Panc1 (cell line): ENCODE data around the gene TRMT44. TPM values are rescaled to one million over a fixed set of nuclear protein-coding genes. Genes with fewer than 3 reads are reported as not detected.

ENCODE experiments used
- ATAC-seq: fragments of 200-7000 bp; cut with Tn5 transposase; 2 replicates; pipeline ENCODE4 v1.9.1; 2020; ENCODE audit warnings: mild to moderate bottlenecking, moderate library complexity
- BruUV-seq: library from RNA; stranded (reverse); fragments of 400-500 nt; replicated peaks from 2 replicates; lab custom pipeline; 2021; lab: Mats Ljungman, UMichigan
- CTCF ChIA-PET: fragments of 300-600 bp; sonication (Branson Sonifier 250); formaldehyde crosslinking; loops from one replicate; lab custom pipeline; 2022; ENCODE audit warnings: antibody characterized with exemption; lab: Charles Lee
- POLR2A ChIA-PET: fragments of 300-600 bp; sonication (Branson Sonifier 250); formaldehyde crosslinking; loops from one replicate; lab custom pipeline; 2022; ENCODE audit warnings: antibody characterized with exemption; lab: Charles Lee
- DNase-seq: peaks from one replicate; pipeline ENCODE4 v3.0.0-alpha.2; 2010; ENCODE audit warnings: low read depth, low spot score
- H3K27ac ChIP-seq: 2 replicates; pipeline ENCODE4 v1.5.1; 2011; ENCODE audit warnings: mild to moderate bottlenecking, low read length, inconsistent platforms
- H3K27me3 ChIP-seq: fragments of 200-500 bp; sonication (Bioruptor generic); 2 replicates; pipeline ENCODE4 v1.6.0; 2014; ENCODE audit warnings: low read length, inconsistent platforms; ENCODE audit not compliant: control insufficient read depth, insufficient read depth
- H3K36me3 ChIP-seq: fragments of 200-500 bp; sonication (Bioruptor generic); 2 replicates; pipeline ENCODE4 v1.5.1; 2014; ENCODE audit warnings: inconsistent platforms, mild to moderate bottlenecking, low read length, moderate library complexity; ENCODE audit not compliant: control insufficient read depth, insufficient read depth
- H3K4me1 ChIP-seq: 2 replicates; pipeline ENCODE4 v1.5.1; 2011; ENCODE audit warnings: inconsistent platforms, mild to moderate bottlenecking, low read length, moderate library complexity; ENCODE audit not compliant: control insufficient read depth, insufficient read depth
- H3K4me3 ChIP-seq, 2 experiments: 2 replicates each; pipeline ENCODE4 v1.5.1; 2011 to 2012; ENCODE audit warnings: low read depth in 2 of 2, low read length in 2 of 2, mild to moderate bottlenecking in 2 of 2, inconsistent platforms in 1 of 2, moderate library complexity in 1 of 2
- H3K9me3 ChIP-seq: fragments of 200-500 bp; sonication (Bioruptor generic); 2 replicates; pipeline ENCODE4 v1.5.1; 2014; ENCODE audit warnings: low read depth, mild to moderate bottlenecking, inconsistent platforms, low read length, moderate library complexity; ENCODE audit not compliant: control insufficient read depth, insufficient read depth
- CTCF ChIP-seq: fragments of 450-650 bp; IDR thresholded peaks from 2 replicates; pipeline ENCODE4 v1.5.1; 2017; ENCODE audit warnings: mild to moderate bottlenecking
- POLR2AphosphoS5 ChIP-seq: IDR thresholded peaks from 2 replicates; pipeline ENCODE4 v1.6.1; 2012; ENCODE audit warnings: mild to moderate bottlenecking, low read depth, low read length, moderate library complexity
- SIN3A ChIP-seq: IDR thresholded peaks from 2 replicates; pipeline ENCODE4 v1.6.1; 2012; ENCODE audit warnings: low read depth, mild to moderate bottlenecking, low read length, moderate library complexity, borderline replicate concordance; ENCODE audit not compliant: insufficient read depth
- TCF7L2 ChIP-seq: IDR thresholded peaks from 2 replicates; pipeline ENCODE4 v1.6.1; 2011; ENCODE audit warnings: mild to moderate bottlenecking, low read depth, low read length, inconsistent platforms
- in situ Hi-C: cut with HindIII; loops from 2 replicates; pipeline ENCODE4 v1.10.0; 2016; ENCODE audit warnings: low sequenced_read_pairs, low pct_unique_long_range_greater_than_20kb
- intact Hi-C: fragments of 100-400 bp; cut with micrococcal nuclease; formaldehyde crosslinking; loops from one replicate; pipeline ENCODE4 v1.10.0; 2022; ENCODE audit not compliant: unreplicated experiment
- total RNA-seq: library from RNA; stranded (reverse); gene quantifications from one replicate; pipeline ENCODE4 v1.2.1, GENCODE V29; 2021; ENCODE audit not compliant: unreplicated experiment
- TF ChIP-seq, protein P1 (sequence below), 2 experiments: IDR thresholded peaks; 2 replicates each; pipeline ENCODE4 v1.6.1; 2011 to 2012; ENCODE audit warnings: low read depth in 2 of 2, control low read depth in 1 of 2, low read length in 1 of 2, mild to moderate bottlenecking in 1 of 2, moderate library complexity in 1 of 2; ENCODE audit not compliant: insufficient read depth in 1 of 2

The TRMT44 gene
- total RNA-seq, 1 experiment from 2014 or later = 10.8 TPM

- no peak for TF ChIP-seq TCF7L2
- H3K4me3 ChIP-seq = no peak overlapping the region
- DNase-seq = no peak
- in situ Hi-C loops = no loop called here
- no TSS peak for BruUV-seq
- ChIA-PET CTCF (no interaction called here), POLR2A (no interaction called here)
- H3K27me3 ChIP-seq = no peaks in the 10 kb centered on the region
- intact Hi-C loops = no loop called here
- ATAC-seq = no peak
- no peak overlapping the region for H3K27ac ChIP-seq
- H3K4me1 ChIP-seq = no peaks in the 10 kb centered on the region
- H3K36me3 ChIP-seq = no peaks in the 10 kb centered on the region
- H3K9me3 ChIP-seq = no peaks in the 10 kb centered on the region
Measured at GRCh38 chr4:8422786-8423185, 17.8 kb upstream of the TRMT44 start.

DNA sequence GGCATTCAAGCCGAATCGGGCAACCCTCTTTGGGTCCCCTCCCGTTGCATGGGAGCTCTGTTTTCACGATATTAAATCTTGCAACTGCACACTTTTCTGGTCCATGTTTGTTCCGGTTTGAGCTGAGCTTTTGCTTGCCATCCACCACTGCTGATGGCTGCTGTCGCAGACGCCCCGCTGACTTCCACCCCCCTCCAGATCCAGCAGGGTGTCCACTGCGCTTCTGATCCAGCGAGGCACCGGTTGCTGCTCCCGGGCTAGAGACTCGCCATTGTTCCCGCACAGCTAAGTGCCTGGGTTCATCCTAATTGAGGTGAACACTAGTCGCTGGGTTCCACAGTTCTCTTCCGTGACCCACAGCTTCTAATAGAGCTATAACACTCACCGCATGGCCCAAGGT lies 13.3 kb upstream of the TRMT44 start:
- BruUV-seq = no TSS peak
- no peak for TF ChIP-seq POLR2AphosphoS5
- TF ChIP-seq TCF7L2 = no peak
- TF ChIP-seq CTCF = no peak
- TF ChIP-seq, protein P1, sequence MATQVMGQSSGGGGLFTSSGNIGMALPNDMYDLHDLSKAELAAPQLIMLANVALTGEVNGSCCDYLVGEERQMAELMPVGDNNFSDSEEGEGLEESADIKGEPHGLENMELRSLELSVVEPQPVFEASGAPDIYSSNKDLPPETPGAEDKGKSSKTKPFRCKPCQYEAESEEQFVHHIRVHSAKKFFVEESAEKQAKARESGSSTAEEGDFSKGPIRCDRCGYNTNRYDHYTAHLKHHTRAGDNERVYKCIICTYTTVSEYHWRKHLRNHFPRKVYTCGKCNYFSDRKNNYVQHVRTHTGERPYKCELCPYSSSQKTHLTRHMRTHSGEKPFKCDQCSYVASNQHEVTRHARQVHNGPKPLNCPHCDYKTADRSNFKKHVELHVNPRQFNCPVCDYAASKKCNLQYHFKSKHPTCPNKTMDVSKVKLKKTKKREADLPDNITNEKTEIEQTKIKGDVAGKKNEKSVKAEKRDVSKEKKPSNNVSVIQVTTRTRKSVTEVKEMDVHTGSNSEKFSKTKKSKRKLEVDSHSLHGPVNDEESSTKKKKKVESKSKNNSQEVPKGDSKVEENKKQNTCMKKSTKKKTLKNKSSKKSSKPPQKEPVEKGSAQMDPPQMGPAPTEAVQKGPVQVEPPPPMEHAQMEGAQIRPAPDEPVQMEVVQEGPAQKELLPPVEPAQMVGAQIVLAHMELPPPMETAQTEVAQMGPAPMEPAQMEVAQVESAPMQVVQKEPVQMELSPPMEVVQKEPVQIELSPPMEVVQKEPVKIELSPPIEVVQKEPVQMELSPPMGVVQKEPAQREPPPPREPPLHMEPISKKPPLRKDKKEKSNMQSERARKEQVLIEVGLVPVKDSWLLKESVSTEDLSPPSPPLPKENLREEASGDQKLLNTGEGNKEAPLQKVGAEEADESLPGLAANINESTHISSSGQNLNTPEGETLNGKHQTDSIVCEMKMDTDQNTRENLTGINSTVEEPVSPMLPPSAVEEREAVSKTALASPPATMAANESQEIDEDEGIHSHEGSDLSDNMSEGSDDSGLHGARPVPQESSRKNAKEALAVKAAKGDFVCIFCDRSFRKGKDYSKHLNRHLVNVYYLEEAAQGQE (IDR thresholded peaks at IDR 0.05; ENCODE audit: insufficient read depth in 1 of 2, low read depth in 2 of 2, low read length in 1 of 2) = no peak
- TF ChIP-seq SIN3A = no peak

GRCh38 chr4:8427761-8428287 lies 12.8 kb upstream of the TRMT44 start:
- Histone ChIP-seq H3K36me3 (no peaks in the 10 kb centered on the region), H3K27ac (peak overlapping the region; percentile 79), H3K4me1 (peaks cover 3% of the 10 kb centered on the region; the same call in 1 of the 2 replicates), H3K9me3 (no peaks in the 10 kb centered on the region), H3K4me3 (peak overlapping the region; percentile 60 to 79), H3K27me3 (no peaks in the 10 kb centered on the region)
- ChIA-PET POLR2A (no interaction called here), CTCF (no interaction called here)
- in situ Hi-C loops (no loop called here), intact Hi-C loops (no loop called here)
- DNase-seq (no peak), ATAC-seq (peak; percentile 71)
- TF ChIP-seq POLR2AphosphoS5 = no peak
- TF ChIP-seq SIN3A = no peak
- no peak for TF ChIP-seq TCF7L2
- TF ChIP-seq, protein P1 (IDR thresholded peaks at IDR 0.05; ENCODE audit: insufficient read depth in 1 of 2, low read depth in 2 of 2, low read length in 1 of 2) = no peak
- TF ChIP-seq CTCF = no peak
- no TSS peak for BruUV-seq

More for the DNA sequence above, 13.3 kb upstream of the TRMT44 start:
- H3K36me3 ChIP-seq = no peaks in the 10 kb centered on the region
- POLR2A ChIA-PET = no interaction called here
- peaks cover 3% of the 10 kb centered on the region; the same call in 1 of the 2 replicates for H3K4me1 ChIP-seq
- CTCF ChIA-PET = no interaction called here
- in situ Hi-C loops = no loop called here
- H3K27me3 ChIP-seq = no peaks in the 10 kb centered on the region
- H3K9me3 ChIP-seq = no peaks in the 10 kb centered on the region
- intact Hi-C loops = no loop called here
- H3K27ac ChIP-seq = no peak overlapping the region
- no peak for ATAC-seq
- peak overlapping the region; percentile 60 to 79 for H3K4me3 ChIP-seq
- DNase-seq = no peak
